Measurements from ENCODE around the gene UBE2E2. TPM values are rescaled to one million over a fixed set of nuclear protein-coding genes. Genes with fewer than 3 reads are reported as not detected.

Gene UBE2E2
- total RNA-seq, 2 experiments from 2014 or later: 14.1 to 20.2 TPM

- Histone ChIP-seq H3K4me1 (ENCODE audit: insufficient read depth, low read length) (no peaks in the 10 kb centered on the region), H3K36me3 (ENCODE audit: insufficient read depth, low read length) (no peaks in the 10 kb centered on the region), H3K9me3 (ENCODE audit: control insufficient read depth in 1 of 2, insufficient read depth in 1 of 2, low read length in 2 of 2) (no peaks in the 10 kb centered on the region), H3K27ac (ENCODE audit: low read depth in 1 of 2, low read length in 2 of 2) (no peak overlapping the region), H3K4me3 (ENCODE audit: low read length) (no peak overlapping the region), H3K27me3 (ENCODE audit: control insufficient read depth in 1 of 2, insufficient read depth in 2 of 2, low read length in 2 of 2) (no peaks in the 10 kb centered on the region)
- Mint-ChIP-seq H3K4me1 (ENCODE audit: low read depth) (no peaks in the 10 kb centered on the region), H3K4me3 (no peak overlapping the region), H3K36me3 (ENCODE audit: low read depth) (no peaks in the 10 kb centered on the region), H3K27me3 (no peaks in the 10 kb centered on the region), H3K27ac (no peak overlapping the region), H3K9me3 (no peaks in the 10 kb centered on the region)
- ATAC-seq (ENCODE audit: poor library complexity) (no peak), DNase-seq (no peak)
- CTCF ChIA-PET: no interaction called here
- intact Hi-C loops (cut with DNase I, micrococcal nuclease): no loop called here
- POLR2A ChIA-PET: no interaction called here
- no peak for TF ChIP-seq CTCF (IDR thresholded peaks at IDR 0.05)
Measured at GRCh38 chr3:23533596-23533995, 330.5 kb downstream of the UBE2E2 start.

- no peaks in the 10 kb centered on the region for H3K27me3 ChIP-seq (ENCODE audit: control insufficient read depth in 1 of 2, insufficient read depth in 2 of 2, low read length in 2 of 2)
- no peak overlapping the region for H3K4me3 ChIP-seq (ENCODE audit: low read length)
- Mint-ChIP-seq H3K9me3 (no peaks in the 10 kb centered on the region), H3K27ac (no peak overlapping the region), H3K27me3 (no peaks in the 10 kb centered on the region), H3K4me3 (no peak overlapping the region), H3K4me1 (ENCODE audit: low read depth) (no peaks in the 10 kb centered on the region), H3K36me3 (ENCODE audit: low read depth) (no peaks in the 10 kb centered on the region)
- TF ChIP-seq CTCF (IDR thresholded peaks at IDR 0.05): no peak
- H3K36me3 ChIP-seq (ENCODE audit: insufficient read depth, low read length): no peaks in the 10 kb centered on the region
- intact Hi-C loops (cut with DNase I, micrococcal nuclease): no loop called here
- DNase-seq (no peak), ATAC-seq (ENCODE audit: poor library complexity) (no peak)
- CTCF ChIA-PET: no interaction called here
- POLR2A ChIA-PET: no interaction called here
- no peaks in the 10 kb centered on the region for H3K9me3 ChIP-seq (ENCODE audit: control insufficient read depth in 1 of 2, insufficient read depth in 1 of 2, low read length in 2 of 2)
- H3K27ac ChIP-seq (ENCODE audit: low read depth in 1 of 2, low read length in 2 of 2): no peak overlapping the region
- no peaks in the 10 kb centered on the region for H3K4me1 ChIP-seq (ENCODE audit: insufficient read depth, low read length)
Measured at GRCh38 chr3:23533996-23534395, 330.9 kb downstream of the UBE2E2 start.

DNA sequence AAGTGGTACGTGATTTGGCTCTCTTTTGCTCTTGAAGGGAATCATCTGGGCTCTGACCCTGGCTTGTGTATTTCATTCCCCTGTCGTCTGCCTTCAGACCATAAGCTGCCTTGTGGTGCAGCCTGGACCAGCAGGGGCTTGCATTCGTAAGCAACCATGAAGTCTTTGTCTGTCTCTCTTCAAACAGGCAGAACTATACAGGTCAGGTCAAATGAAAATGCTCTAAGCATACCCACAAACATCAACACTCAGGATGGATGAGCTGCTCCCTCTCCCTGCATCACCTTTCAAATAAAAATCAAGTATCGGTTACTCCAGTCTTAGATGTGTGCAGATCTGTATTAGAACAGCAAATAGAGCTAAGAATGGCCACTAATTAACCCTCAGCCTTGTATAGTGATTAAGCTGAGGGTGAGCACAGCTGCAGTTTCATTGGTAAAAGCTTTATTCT lies 334.0 kb downstream of the UBE2E2 start:
- intact Hi-C loops (cut with DNase I, micrococcal nuclease): no loop called here
- H3K36me3 Mint-ChIP-seq (ENCODE audit: low read depth): no peaks in the 10 kb centered on the region
- ATAC-seq (ENCODE audit: poor library complexity) (no peak), DNase-seq (no peak)
- H3K4me3 ChIP-seq (ENCODE audit: low read length): no peak overlapping the region
- H3K9me3 Mint-ChIP-seq: no peaks in the 10 kb centered on the region
- H3K36me3 ChIP-seq (ENCODE audit: insufficient read depth, low read length): no peaks in the 10 kb centered on the region
- TF ChIP-seq CTCF (IDR thresholded peaks at IDR 0.05): no peak
- no peaks in the 10 kb centered on the region for H3K27me3 ChIP-seq (ENCODE audit: control insufficient read depth in 1 of 2, insufficient read depth in 2 of 2, low read length in 2 of 2)
- H3K27ac ChIP-seq (ENCODE audit: low read depth in 1 of 2, low read length in 2 of 2): no peak overlapping the region
- H3K4me1 Mint-ChIP-seq (ENCODE audit: low read depth): no peaks in the 10 kb centered on the region
- H3K27ac Mint-ChIP-seq: no peak overlapping the region
- no peak overlapping the region for H3K4me3 Mint-ChIP-seq
- ChIA-PET POLR2A (no interaction called here), CTCF (no interaction called here)
- no peaks in the 10 kb centered on the region for H3K4me1 ChIP-seq (ENCODE audit: insufficient read depth, low read length)
- H3K27me3 Mint-ChIP-seq: no peaks in the 10 kb centered on the region
- no peaks in the 10 kb centered on the region for H3K9me3 ChIP-seq (ENCODE audit: control insufficient read depth in 1 of 2, insufficient read depth in 1 of 2, low read length in 2 of 2)

All from CD4-positive, alpha-beta T cell (primary cell).